Bronchial epithelial cell (primary cell): ENCODE results near the gene IKZF4. TPM values are rescaled to one million over a fixed set of nuclear protein-coding genes. Genes with fewer than 3 reads are reported as not detected.
A peak's percentile ranks its signal among the peaks of the same experiment; 100 is the strongest.

Source experiments
- DNase-seq: peaks from one replicate; pipeline ENCODE4 v3.0.0-alpha.2; 2010; ENCODE audit warnings: low read depth
- FAIRE-seq: peaks from 2 replicates; lab custom pipeline; 2011; peaks lifted over from hg19 to GRCh38; lab: Jason Lieb, UNC
- H3K27me3 ChIP-seq: 2 replicates; pipeline ENCODE4 v1.5.1; 2011; ENCODE audit warnings: low read length; ENCODE audit not compliant: control insufficient read depth, insufficient read depth
- H3K36me3 ChIP-seq: 2 replicates; pipeline ENCODE4 v1.5.1; 2011; ENCODE audit warnings: low read length; ENCODE audit not compliant: control insufficient read depth, insufficient read depth
- H3K4me3 ChIP-seq: 2 replicates; pipeline ENCODE4 v1.5.1; 2011; ENCODE audit warnings: mild to moderate bottlenecking, low read depth, low read length, control low read depth
- total RNA-seq: library from RNA; depleted of rRNA; stranded (reverse); fragments of >200 nt; gene quantifications from 2 replicates; pipeline ENCODE4 v1.2.1, GENCODE V29; 2014
- TF ChIP-seq, protein P1 (sequence below): IDR thresholded peaks from 2 replicates; pipeline ENCODE4 v1.5.1; 2011; ENCODE audit warnings: mild to moderate bottlenecking, moderate library complexity, low read length, control low read depth, inconsistent platforms; ENCODE audit not compliant: insufficient read depth, severe bottlenecking

The IKZF4 gene
- total RNA-seq, 1 donor from 2014 or later: 0.26 TPM

DNA sequence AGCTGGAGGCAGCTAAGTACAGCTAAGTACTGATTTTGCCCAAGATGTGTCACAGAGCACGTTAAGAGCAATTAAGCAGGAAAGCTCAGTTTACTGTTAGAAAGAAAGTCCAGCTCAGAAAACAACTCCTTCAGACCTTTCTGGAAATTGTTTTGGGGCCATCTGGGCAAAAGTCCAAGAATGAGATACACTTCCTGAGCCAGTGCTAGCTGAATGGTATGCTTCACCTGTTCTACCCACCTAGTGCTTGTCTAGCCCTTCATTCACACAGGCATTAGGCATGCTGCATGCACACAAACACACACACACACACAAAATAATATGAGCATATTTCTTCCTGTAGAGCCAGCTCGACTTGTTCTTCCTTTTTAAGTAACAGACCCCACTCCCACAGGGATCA, 6.6 kb upstream of the IKZF4 start:
- FAIRE-seq (no peak), DNase-seq (peak; percentile 31)
- Histone ChIP-seq H3K27me3 (no peaks in the 10 kb centered on the region), H3K36me3 (no peaks in the 10 kb centered on the region), H3K4me3 (no peak overlapping the region)
- TF ChIP-seq, protein P1, sequence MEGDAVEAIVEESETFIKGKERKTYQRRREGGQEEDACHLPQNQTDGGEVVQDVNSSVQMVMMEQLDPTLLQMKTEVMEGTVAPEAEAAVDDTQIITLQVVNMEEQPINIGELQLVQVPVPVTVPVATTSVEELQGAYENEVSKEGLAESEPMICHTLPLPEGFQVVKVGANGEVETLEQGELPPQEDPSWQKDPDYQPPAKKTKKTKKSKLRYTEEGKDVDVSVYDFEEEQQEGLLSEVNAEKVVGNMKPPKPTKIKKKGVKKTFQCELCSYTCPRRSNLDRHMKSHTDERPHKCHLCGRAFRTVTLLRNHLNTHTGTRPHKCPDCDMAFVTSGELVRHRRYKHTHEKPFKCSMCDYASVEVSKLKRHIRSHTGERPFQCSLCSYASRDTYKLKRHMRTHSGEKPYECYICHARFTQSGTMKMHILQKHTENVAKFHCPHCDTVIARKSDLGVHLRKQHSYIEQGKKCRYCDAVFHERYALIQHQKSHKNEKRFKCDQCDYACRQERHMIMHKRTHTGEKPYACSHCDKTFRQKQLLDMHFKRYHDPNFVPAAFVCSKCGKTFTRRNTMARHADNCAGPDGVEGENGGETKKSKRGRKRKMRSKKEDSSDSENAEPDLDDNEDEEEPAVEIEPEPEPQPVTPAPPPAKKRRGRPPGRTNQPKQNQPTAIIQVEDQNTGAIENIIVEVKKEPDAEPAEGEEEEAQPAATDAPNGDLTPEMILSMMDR: no peak

DNA sequence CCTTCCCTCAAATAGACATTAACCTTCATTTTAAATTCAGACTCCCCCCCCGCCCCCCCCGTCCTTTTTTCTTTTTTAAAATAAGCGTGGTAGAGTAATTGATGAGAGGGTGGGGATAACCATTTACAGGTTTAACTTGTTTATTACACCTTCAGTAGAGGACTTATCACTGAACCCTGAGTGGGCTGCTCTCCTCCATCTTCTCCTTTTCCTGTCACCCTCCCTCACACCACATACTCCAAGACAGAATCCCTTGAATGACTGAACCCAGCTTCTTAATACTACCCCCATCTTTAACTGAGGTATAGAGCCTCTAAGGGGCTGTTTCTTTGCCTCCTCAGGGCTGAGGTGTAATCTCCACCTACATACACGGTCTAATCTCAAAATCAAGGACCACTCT, 3.7 kb upstream of the IKZF4 start:
- no peak for FAIRE-seq
- H3K36me3 ChIP-seq: no peaks in the 10 kb centered on the region
- no peaks in the 10 kb centered on the region for H3K27me3 ChIP-seq
- H3K4me3 ChIP-seq: no peak overlapping the region
- TF ChIP-seq, protein P1: no peak
- no peak for DNase-seq

DNA sequence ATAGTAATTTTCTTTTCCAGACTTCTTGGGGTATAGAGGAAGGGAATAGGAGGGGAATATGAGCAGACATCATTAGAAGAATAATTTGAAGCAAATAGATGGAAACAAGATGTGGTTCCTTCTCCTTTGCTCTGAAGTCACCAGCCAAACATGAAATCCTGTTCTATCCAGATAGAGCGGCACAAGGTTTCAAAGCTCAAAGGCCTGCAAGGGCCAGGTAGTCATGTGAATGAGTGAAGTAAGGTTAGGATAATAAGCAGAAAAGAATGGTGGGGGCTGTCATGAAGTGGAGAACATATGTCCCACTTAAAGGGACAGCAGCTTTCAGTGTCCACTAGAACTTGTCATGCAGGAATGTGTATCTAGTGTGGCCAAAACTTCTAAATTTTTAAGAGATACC, 2.5 kb upstream of the IKZF4 start:
- TF ChIP-seq, protein P1: no peak
- FAIRE-seq (no peak), DNase-seq (no peak)
- no peaks in the 10 kb centered on the region for H3K27me3 ChIP-seq
- H3K36me3 ChIP-seq: no peaks in the 10 kb centered on the region
- H3K4me3 ChIP-seq: no peak overlapping the region

DNA sequence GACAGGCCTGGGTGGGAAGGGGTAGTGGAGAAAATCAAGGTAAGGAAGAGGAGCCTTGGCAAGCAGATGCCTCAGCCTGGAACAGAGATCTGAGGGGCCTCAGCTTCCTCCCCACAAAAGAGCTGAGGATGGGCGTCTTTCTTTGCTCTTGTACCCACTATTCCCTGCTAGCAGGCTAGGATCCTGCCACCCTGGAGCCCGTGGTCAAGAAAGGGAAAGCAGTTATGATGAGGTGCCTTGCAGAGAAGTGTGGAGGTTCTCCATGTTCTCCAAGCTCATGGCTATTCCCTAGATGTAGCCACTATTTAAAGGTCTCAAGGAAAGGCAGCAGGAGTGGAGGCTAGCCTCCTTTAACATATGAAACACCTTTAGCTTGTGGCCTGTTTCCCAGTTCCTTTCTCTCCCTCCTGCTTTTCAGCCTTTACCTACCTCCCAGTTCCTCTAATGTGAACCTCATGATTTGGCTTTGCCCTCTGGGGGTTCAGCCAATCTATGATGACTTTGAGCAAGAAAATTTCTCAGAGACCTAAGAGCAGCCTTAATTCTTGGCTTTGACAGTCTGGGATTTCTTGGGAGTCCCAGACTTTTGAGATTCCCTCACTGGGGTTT, 1.1 kb downstream of the IKZF4 start:
- FAIRE-seq: no peak
- Histone ChIP-seq H3K4me3 (no peak overlapping the region), H3K27me3 (no peaks in the 10 kb centered on the region), H3K36me3 (no peaks in the 10 kb centered on the region)
- no peak for DNase-seq
- TF ChIP-seq, protein P1: no peak

DNA sequence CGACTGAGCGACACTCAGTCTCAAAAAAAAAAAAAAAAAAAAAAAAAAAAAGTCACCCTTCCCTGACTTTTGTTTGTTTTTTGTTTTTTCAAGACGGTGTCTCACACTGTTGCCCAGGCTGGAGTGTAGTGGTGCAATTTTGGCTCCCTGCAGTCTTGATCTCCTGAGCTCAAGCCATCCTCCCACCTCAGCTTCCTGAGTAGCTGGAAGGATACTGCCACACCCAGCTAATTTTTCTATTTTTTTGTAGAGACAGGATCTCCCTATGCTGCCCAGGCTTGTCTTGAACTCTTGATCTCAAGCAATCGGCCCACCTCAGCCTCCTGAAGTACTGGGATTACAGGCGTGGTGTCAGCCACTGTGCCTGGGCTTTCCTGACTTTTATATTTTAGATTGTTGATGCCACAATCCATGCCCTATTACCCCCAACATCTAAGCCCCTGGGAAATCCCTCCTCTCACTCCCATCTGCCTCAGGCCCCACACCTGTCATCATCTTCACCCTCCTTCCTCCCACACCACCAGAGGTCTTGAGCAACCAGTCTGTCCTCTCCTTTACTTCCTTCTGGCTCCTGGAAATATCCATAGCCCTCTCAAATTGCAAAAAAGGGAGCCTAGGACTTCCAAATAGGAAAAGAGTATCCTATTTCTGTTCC, 7.8 kb downstream of the IKZF4 start:
- DNase-seq: peak; percentile 71
- FAIRE-seq: no peak
- Histone ChIP-seq H3K36me3 (no peaks in the 10 kb centered on the region), H3K27me3 (no peaks in the 10 kb centered on the region), H3K4me3 (no peak overlapping the region)
- TF ChIP-seq, protein P1: no peak
